NCI-H82 (cell line): ENCODE results near the gene LPAR1.

Source experiments
- DNase-seq: peaks from one replicate; lab custom pipeline; 2025; lab: John Stamatoyannopoulos, UW

LPAR1 gene

DNA sequence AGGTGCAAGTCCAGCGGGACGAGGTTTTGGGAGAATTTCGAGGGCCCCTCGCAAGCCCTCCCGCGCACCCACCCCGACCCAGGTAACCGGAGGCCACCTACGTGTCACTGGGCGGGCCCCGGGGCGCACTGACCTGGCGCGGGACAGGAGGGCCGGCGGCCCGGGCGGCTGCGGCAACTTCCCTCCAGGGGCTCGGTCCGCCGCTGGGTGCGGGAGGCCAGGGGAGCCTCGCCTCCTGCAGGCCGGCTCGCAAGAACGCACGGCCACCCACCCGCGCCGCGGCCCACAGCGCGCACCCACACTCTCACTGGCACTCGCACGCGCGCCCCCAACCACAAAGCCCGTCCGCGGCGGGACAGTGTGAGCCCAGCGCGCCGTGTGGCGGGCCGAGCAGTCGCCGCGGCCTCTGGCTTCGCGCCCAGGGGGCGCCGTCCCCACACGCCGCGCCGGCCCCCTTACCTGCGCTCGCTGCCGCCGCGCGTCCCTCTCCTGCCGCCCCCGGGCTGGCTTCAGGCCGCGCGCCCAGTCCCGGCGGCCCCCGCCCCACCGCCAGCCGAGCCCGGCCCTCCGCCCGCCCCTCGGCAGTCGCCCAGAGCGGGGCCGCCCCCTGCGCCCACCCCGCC, 451 bp downstream of the LPAR1 start:
- DNase-seq: peak; percentile 46

DNA sequence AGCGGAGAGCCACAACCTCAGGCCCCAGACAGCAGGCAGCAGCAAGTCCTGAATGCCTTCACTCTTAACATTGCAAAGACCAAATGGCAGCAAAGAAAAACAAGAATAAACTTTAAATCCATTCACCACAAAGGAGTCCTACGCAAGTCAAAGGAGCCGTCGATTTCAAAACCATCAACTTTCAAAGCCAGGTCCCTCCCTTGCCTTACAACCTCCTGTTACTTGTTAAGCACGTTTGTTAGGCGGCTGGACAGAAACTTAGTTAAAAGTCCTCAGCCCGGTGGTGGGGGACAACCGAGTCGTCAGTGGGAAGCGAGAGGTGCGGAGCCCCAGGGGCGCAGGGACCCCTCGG, 938 bp downstream of the LPAR1 start:
- DNase-seq: peak; percentile 3

DNA sequence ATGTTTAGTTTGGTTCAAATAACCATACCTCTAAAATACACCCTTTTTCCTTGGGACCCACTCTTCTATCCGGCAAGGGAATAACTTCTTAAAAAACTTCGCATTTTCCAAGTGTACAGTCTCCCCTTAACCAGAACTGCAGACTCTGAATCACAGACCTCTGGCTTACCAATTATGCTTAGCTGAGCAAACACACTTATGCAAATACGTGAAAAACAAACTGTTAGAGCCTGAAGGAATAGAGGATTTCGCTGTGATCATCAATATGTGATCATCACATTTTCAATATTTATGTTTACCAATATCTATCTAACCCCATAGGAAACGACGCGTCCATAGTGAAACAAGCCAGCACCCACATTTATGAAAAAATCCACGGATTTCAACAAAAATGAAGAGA, 1.3 kb downstream of the LPAR1 start:
- no peak for DNase-seq

DNA sequence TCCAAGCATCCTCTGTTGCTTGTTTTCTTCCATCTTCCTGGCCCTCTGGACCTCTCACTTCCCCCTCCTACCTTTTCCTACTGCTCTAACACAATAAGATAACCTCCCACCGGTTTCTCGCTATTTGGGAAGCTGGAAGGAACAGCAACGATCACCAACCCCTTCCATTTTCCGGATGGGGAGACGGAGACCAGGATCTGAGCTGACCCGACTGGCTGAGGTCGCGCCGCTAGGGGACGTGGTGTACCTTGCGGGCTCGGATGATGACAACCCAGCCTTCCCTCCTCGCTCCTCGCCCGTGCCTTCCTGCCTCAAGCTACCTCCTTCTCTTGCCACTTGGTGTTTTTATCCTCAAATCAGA, 1.9 kb downstream of the LPAR1 start:
- DNase-seq: peak; percentile 30

DNA sequence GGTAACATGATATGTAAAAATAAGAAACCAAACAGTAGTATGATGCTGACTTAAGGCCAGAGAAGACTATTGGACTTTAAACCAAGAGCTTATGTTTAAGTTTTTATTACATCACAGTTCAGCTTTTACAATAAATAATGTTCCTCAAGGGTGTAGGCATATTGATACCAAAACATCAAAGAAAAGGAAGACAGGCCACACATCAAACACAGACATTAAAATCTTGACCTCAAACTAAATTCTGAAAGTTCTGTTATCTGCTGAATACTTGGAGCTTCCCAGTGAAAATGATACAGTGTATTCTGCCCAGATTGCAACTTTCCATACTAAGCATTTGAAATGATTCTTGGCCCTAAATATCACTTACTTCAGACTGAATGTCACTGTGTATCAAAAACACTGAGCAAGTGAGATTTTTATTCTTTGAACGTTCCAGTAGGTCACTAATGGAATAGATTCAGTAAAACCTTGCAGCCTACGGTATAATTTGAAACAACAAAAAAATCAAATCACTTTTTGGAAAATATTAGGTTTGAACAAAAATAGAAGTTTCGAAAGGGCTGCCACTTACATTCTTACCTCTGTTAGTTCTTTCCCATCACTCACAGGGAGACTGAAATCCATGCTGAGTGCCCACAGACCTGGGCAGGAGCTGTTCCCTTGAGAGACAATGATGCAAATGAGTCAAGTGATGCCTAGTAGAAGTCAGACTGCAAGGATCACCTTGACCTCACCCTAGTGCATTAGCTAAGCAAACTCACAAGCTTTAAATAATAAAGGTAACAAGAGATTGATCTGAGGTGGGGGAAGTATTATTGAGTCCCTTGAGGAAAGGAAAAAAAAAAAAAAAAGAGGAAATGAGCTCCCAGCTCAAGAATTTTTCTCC, 2.5 kb downstream of the LPAR1 start:
- no peak for DNase-seq

DNA sequence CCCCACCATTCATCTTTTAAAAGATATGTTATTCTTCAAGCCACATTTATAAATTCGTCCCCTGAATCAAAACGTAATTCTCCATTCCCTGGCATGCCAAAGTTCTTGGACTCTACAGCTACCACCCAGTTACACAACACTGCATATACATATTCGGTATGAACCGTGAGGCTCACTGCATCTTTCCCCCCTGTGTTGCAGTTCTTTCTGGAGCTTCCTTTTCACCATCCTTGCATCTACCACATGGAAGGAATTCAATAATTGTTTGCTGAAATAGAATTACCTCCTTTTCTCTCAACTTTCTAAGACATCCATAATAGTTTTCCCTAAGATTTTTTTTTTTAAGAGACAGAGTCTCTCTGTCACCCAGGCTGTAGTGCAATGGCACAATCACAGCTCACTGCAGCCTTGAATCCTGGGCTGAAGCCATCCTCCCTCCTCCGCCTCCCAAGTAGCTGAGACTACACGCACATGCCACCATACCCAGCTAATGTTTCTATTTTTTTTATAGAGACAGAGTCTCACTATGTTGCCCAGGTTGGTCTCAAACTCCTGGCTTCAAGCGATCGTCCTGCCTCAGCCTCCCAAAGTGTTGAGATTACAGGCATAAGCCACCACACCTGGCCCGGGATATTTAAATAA, 3.3 kb downstream of the LPAR1 start:
- DNase-seq: no peak

DNA sequence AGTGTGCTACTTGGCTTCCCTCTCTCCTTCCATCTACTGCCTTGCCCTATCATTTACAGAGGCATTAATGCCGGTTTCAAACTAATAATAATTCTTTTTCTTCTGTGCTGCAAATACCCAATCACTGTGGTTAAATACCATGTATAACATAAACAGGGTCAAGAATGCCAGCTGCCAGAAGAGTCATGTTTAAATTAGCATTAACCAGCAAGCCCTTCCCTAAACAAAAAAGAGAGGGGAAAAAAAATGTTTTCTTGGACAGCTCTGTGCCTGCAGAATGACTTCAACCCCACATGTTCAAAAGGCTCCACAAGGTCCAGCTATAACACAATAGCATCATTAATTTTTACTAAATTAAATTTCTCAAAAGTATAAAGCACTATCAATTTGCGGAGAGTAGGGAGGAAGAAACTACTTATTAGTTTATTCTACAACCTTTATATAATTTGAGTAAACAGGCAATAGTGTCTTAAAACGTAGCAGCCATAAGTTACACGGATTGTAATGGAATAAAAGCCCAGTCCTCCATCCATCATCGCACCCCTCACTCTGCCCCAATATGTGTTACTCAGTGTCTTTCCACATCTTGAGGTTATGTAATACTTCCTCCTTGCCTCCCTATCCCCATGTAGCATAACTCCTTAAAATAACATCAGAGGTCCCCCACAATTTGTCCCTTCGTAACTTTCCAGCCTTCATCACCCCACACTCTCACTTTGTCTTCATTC, 3.9 kb downstream of the LPAR1 start:
- DNase-seq: no peak

DNA sequence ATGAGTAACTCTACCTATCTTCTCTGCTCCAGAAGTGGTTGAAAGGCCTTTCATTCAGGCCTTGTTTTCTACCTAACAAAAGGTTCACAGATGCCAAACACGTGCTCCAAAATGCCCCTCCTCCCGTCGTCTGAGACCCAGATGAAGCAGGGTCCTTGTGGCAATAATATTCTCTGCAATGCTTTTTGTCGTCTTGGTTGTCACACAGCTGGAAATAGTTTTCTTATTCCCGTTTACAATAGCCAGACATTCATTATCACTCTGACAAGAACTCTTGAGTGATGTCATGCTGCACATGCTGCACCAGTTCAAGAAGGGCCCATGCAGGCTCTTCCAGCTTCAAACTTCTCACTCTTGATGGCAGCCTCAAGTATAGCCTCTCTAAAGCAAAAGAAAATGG, 7.8 kb downstream of the LPAR1 start:
- no peak for DNase-seq

DNA sequence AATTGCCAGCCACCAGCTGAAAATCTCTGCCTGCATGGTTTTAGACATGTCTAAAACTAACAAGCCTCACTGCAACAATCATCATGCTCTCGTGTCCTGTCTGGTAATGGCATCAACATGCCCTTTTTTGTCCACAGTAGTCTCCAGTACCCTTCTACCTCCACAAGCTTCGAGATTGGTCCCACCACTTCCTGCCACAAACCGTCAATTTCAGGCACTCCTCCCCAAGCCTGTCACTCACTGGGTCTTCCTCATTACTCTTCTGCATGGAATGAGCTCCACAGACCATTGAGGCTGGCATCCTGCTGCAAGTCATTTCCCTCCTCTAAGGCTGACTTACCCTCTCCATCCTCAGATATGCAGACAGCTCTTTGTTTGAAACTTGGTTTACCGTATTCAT, 9.0 kb downstream of the LPAR1 start:
- no peak for DNase-seq

DNA sequence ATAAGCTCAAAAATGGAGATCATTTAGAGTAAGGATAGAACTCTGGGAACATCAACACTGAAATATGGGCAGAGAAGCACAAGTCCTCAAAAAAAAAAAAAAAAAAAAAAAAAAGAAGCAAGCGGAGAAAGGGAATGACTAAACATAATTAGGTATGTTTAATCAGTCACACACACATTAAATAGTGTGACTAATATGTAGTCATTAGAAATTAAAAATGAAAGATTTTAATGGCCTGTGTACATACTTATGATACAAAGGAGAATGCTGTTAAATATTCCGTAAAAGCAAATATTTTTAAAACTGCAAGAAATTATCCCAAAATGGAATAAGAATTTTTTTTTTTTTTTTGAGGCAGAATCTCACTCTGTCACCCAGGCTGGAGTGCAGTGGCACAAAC, 10.5 kb downstream of the LPAR1 start:
- DNase-seq: no peak

DNA sequence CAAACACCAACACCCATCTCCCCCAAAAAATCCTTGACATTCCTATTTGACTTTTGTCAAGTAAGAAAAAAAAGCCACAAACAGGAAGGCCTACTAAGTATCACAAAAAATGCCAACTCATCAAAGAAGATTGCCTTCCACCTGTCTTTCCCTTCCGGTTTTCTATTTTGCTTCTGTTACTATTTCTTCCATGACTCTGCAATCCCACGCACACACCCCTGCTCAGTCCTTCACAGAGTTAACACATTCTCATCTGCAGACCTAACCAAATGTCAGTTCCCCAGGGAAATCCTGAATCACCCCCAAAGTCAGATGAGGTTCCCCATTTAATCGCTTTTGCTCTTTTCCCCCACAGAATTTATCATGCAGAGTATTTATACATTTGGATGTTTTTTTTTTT, 15.1 kb downstream of the LPAR1 start:
- no peak for DNase-seq

DNA sequence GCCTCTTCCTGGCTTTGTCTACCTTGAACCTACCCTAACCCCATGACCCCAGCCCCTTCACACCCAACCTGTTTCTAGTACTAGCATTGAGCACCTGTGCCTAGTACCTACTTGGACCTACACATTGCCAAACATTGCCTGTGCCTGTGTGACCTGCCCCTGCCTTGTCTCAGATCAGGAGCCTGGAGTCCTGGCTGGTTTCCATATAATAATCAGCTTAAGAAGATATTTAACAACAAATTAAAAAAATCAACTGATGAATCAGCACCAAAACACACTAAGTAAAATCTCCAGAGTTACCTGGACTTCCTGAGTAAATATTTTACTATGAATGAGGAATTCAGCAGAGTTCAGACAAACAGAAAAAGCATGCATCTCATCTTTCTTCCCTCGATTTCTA, 17.7 kb downstream of the LPAR1 start:
- DNase-seq: no peak

DNA sequence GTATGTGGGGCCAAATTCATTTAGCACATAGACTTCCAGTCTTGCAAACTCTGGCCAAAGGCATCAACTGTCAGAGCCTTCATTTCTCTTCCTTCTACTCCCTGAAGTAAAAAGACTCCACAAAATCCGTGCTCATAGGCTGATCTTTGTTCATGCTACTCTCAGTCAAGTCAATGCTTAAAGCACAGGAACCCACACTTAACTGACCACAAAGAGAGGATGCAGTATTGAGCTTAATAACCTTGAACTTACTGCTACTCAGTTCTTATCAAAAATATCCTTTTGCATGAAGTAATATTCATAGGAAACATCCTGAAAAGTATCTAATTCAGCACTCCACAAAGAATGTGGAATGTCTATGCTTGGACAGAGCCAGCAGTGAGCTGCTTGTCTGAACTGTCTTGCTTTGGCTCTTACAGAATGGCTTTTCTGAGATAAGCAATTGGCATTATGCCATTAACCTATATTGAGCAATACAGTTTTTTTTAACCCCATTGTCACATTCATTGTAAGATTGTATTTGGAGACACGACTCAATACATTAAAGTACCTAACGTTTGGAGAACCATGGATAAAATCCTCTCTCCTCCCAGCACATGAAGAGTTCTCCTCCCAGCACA, 21.7 kb downstream of the LPAR1 start:
- DNase-seq: peak; percentile 7

DNA sequence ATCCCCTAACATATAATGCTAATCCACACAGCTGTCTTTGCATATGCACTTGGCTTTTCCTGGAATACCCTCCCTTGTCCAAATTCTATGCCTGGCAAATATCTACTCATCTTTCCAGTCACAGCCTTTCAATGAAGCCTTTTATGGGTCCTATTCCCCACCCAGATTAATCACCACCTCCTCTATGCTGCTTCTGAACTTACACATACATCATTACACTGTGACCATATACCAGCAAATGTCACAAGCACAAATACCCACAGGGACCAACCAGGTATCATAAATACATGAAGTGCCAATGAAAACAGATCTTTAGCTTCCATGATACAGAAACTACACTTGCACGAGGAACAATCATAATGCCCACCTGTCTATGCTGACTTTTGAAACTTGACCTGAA, 22.3 kb downstream of the LPAR1 start:
- no peak for DNase-seq

DNA sequence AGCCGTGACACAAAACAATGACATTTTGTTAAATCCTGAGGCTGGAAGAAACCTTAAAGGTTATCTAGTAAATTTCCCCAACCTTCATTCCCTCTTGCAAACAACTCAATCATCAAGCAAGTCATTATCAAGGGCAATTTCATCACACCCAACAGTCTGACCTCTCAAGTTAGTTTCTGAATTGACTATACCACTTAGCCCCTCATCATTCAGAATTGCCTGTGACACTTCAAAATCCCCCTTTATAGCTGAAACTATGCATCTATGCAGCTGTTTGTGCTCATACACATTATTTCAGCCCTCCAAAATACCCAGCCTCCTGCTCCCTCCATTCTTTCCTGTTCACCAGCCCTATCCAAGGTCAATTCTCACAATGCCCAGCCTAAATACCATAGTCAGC, 24.6 kb downstream of the LPAR1 start:
- no peak for DNase-seq

DNA sequence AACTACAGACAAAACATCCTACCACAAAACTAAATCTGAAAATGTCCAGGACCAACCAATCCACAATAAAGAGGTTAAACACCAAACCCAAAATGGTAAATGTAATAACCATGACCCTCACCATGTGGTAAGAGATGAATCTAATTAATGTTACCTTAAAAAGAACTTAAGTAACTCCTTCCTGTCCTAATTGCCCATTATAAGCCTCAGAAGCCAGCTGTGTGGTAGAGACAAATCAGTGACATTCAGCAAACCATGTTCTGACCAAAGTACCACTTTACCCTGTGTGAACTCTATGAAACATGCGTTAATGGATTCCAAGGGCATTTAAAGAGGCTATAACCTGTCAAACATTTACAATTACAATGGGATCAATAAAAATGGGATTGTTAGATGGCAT, 25.0 kb downstream of the LPAR1 start:
- peak; percentile 80 for DNase-seq

DNA sequence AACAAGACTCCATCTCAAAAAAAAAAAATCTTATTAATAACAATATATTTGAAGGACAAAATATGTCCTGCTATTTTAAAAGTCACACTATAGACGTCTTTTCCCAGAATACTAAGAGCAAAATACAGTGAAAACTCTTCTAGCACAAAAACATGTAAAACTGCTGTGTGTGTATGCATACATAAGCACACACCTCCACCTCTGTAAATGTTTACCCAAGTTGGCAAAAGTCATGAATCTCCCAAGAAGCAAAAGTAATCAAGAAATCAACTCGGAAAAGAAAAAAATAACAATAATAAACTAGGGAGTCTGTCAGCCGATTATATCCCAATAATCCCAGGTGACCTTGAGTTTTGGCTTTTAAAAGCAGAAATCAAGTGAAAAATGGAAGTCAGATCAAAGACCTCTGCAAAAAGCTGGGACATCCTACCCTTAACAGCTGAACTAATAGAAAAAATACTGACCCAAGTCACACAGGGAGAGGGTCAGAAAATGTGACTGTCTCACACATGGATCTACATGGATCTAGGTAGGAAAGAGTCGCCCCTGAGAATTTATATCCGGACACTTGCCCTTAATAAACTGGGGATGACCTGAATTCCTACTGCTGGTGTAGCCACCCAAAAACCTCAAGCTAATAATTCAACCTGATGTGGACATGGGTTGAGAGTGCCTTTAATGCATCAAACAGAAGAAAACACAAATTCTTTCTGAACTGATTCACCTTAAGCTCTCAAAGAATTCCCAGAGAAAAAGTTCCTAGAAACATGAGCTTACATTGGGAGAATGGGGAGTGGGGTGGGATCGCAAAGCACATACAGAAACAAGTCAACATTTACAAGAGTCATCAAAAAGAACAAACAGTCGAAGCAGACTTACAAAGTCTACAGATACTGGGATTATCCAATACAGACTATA, 29.9 kb downstream of the LPAR1 start:
- no peak for DNase-seq

DNA sequence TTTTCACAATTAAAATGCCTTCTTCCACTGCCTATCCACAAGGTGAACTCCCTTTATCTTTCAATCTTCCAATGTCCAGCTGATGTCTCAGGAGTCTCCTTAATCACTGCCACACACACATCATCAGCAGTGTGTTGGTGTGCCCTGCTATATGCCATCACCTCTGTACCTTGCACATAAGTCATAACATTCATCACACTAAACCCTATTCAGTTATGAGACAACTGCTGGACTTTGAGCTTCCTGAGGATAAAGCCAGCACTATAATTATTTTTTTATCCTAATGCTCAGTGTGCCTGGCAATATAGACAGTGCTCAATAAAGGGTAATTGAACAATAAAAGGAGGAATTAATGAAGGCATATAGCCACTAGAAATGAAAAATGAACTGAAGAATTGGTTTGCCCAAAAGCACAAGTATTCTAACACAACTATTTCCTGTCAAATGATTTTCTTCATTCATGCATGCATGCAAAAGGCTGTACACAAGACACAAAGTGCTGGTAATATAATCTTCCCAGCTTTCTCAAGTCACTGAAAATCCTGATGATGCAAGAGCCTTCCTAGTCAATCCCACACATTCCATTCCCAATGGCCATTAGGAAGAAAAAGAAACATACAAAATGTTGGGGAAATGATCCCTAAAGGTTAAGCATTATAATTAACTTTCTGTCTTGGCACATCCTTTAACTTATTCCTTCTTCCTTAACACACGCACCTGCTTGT, 32.4 kb downstream of the LPAR1 start:
- no peak for DNase-seq

DNA sequence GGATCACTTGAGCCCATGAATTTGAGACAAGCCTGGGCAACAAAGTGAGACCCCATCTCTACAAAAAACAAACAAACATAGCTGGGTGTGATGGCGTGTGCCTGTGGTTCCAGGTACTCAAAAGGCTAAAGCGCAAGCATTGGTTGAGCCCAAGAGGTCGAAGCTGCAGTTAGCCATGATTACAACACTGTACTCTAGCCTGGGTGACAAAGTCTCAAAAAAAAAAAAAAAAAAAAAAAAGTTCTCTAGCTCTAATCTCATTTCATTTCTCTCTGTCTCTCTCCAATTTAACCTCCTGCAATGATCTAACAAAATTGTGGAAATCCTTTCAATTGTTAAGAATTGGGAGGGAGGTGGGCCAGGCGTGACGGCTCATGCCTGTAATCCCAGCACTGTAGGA, 33.3 kb downstream of the LPAR1 start:
- DNase-seq: no peak

DNA sequence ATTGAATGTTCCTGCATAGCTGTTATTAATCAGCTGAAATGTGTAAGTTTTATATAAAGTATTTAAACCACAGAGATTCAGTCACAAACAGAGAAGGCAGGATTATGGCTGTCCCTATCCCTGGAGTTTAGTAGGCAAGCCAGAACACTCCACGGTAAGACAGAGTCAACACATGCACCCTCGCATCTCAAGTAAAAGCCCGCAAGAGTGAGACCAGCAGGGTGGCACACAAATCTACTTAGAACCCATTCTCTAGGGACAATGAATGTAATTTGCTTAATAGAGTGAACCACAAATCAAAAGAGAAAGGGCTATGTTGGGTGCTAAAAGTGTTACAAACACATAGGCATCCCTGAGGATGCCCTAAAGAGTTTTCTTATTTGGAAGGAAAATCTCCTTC, 35.1 kb downstream of the LPAR1 start:
- no peak for DNase-seq

DNA sequence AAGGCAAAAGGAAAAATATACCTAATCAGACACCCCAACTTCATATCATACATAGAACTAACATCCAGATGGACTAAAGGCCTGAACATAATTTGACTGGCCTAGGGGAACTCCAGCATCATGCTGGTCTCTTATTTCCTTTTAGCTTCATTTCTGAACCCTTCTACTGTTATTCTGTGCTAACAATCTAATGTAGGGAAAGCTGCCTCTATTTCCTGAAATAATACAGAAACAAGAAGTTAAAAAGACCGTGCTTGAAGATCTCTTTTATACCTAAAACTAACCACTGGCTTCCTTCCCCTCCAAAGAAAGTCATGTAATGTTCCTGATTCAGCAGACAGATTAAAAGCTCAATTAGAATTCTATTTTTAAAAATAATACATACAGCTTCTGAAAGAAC, 36.7 kb downstream of the LPAR1 start:
- no peak for DNase-seq
